ENCODE data around the gene CNTNAP2.

CNTNAP2 gene

DNA sequence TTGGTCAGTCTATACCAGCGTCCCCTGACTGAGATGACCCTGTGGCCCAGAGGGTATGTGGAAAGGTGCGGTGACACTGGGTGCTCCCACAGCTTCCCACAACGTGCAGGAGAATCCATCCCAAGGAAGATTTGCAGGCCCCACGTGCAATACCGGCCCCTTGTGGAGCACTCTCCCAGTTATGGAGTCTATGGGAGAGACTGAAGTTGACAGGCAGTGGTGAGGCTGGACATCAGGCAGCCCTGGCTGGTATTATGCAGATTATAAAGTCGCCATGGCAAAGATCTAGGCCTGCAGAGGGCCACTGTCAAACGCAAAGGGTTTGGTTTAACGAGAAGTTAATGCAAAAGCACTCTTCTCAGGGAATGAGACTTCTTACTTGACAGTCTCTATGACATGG is 2039.2 kb downstream of the CNTNAP2 start:
- no peak for TF ChIP-seq EZH2 (IDR thresholded peaks at IDR 0.05; ENCODE audit: borderline replicate concordance, low read depth, low read length, severe bottlenecking)

GRCh38 chr7:148156233-148156632 is 2039.6 kb downstream of the CNTNAP2 start:
- H3K4me2 ChIP-seq (ENCODE audit: insufficient read depth, low read length): no peak overlapping the region
- TF ChIP-seq CTCF (IDR thresholded peaks at IDR 0.05; ENCODE audit: borderline replicate concordance, extremely low read depth, low read length, poor library complexity, severe bottlenecking): no peak
- TF ChIP-seq EZH2 (IDR thresholded peaks at IDR 0.05; ENCODE audit: borderline replicate concordance, low read depth, low read length, severe bottlenecking): no peak
- no peak overlapping the region for H3K27ac ChIP-seq (ENCODE audit: low read length)
- H3K36me3 ChIP-seq (ENCODE audit: insufficient read depth, low read length): no peaks in the 10 kb centered on the region
- no peak overlapping the region for H3K9ac ChIP-seq (ENCODE audit: low read depth, low read length)
- no peak overlapping the region for H2AFZ ChIP-seq (ENCODE audit: low read depth, low read length)
- no peaks in the 10 kb centered on the region for H4K20me1 ChIP-seq (ENCODE audit: insufficient read depth, low read length)
- no peaks in the 10 kb centered on the region for H3K79me2 ChIP-seq (ENCODE audit: insufficient read depth, low read length)
- H3K4me1 ChIP-seq (ENCODE audit: insufficient read depth, low read length): no peaks in the 10 kb centered on the region
- no peaks in the 10 kb centered on the region for H3K27me3 ChIP-seq (ENCODE audit: insufficient read depth, low read length, poor library complexity)
- H3K4me3 ChIP-seq (ENCODE audit: low read depth in 1 of 2, low read length in 2 of 2): no peak overlapping the region
- ATAC-seq (ENCODE audit: insufficient read depth, low read depth) (no peak), DNase-seq (no peak)
- H3K9me3 ChIP-seq (ENCODE audit: insufficient read depth, low read length, severe bottlenecking): peaks cover 2% of the 10 kb centered on the region

More for the DNA sequence above, 2039.2 kb downstream of the CNTNAP2 start:
- Histone ChIP-seq H3K79me2 (ENCODE audit: insufficient read depth, low read length) (no peaks in the 10 kb centered on the region), H3K4me3 (ENCODE audit: low read depth in 1 of 2, low read length in 2 of 2) (no peak overlapping the region), H3K9ac (ENCODE audit: low read depth, low read length) (no peak overlapping the region), H4K20me1 (ENCODE audit: insufficient read depth, low read length) (no peaks in the 10 kb centered on the region), H2AFZ (ENCODE audit: low read depth, low read length) (no peak overlapping the region), H3K9me3 (ENCODE audit: insufficient read depth, low read length, severe bottlenecking) (peaks cover 2% of the 10 kb centered on the region), H3K4me1 (ENCODE audit: insufficient read depth, low read length) (no peaks in the 10 kb centered on the region), H3K27ac (ENCODE audit: low read length) (no peak overlapping the region), H3K36me3 (ENCODE audit: insufficient read depth, low read length) (no peaks in the 10 kb centered on the region), H3K27me3 (ENCODE audit: insufficient read depth, low read length, poor library complexity) (no peaks in the 10 kb centered on the region), H3K4me2 (ENCODE audit: insufficient read depth, low read length) (no peak overlapping the region)
- ATAC-seq (ENCODE audit: insufficient read depth, low read depth): no peak
- no peak for DNase-seq

DNA sequence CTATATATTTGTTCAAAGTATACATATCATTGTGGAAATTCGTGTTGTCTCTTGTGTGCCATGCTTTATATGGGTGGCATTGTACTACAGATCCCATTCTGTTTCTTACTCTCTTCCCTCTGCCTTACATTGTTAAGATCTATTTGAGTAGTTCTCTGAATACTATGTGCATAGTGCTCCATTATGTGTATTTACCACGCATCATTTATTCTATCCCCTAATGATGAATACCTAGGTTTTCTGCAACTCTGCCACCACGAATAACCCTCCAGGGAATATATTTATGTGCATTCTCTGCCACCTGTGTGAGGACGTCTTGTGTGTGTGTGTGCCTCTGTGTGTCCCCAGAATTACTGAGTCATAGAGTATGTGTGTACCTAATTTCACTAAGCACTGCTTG is 2042.7 kb downstream of the CNTNAP2 start:
- no peak overlapping the region for H3K4me2 ChIP-seq (ENCODE audit: insufficient read depth, low read length)
- H3K9me3 ChIP-seq (ENCODE audit: insufficient read depth, low read length, severe bottlenecking): no peaks in the 10 kb centered on the region
- no peak overlapping the region for H3K27ac ChIP-seq (ENCODE audit: low read length)
- no peak overlapping the region for H3K9ac ChIP-seq (ENCODE audit: low read depth, low read length)
- ATAC-seq (ENCODE audit: insufficient read depth, low read depth): no peak
- H2AFZ ChIP-seq (ENCODE audit: low read depth, low read length): no peak overlapping the region
- no peak overlapping the region for H3K4me3 ChIP-seq (ENCODE audit: low read depth in 1 of 2, low read length in 2 of 2)
- no peaks in the 10 kb centered on the region for H3K36me3 ChIP-seq (ENCODE audit: insufficient read depth, low read length)
- no peaks in the 10 kb centered on the region for H3K4me1 ChIP-seq (ENCODE audit: insufficient read depth, low read length)
- H3K79me2 ChIP-seq (ENCODE audit: insufficient read depth, low read length): no peaks in the 10 kb centered on the region
- H4K20me1 ChIP-seq (ENCODE audit: insufficient read depth, low read length): no peaks in the 10 kb centered on the region
- TF ChIP-seq EZH2 (IDR thresholded peaks at IDR 0.05; ENCODE audit: borderline replicate concordance, low read depth, low read length, severe bottlenecking): no peak
- TF ChIP-seq CTCF (IDR thresholded peaks at IDR 0.05; ENCODE audit: borderline replicate concordance, extremely low read depth, low read length, poor library complexity, severe bottlenecking): no peak
- no peaks in the 10 kb centered on the region for H3K27me3 ChIP-seq (ENCODE audit: insufficient read depth, low read length, poor library complexity)
- no peak for DNase-seq

GRCh38 chr7:148161776-148162175 is 2045.2 kb downstream of the CNTNAP2 start:
- Histone ChIP-seq H3K4me3 (ENCODE audit: low read depth in 1 of 2, low read length in 2 of 2) (no peak overlapping the region), H3K36me3 (ENCODE audit: insufficient read depth, low read length) (no peaks in the 10 kb centered on the region), H3K9ac (ENCODE audit: low read depth, low read length) (no peak overlapping the region), H3K4me1 (ENCODE audit: insufficient read depth, low read length) (no peaks in the 10 kb centered on the region), H3K27ac (ENCODE audit: low read length) (no peak overlapping the region), H4K20me1 (ENCODE audit: insufficient read depth, low read length) (no peaks in the 10 kb centered on the region), H2AFZ (ENCODE audit: low read depth, low read length) (no peak overlapping the region), H3K9me3 (ENCODE audit: insufficient read depth, low read length, severe bottlenecking) (no peaks in the 10 kb centered on the region), H3K79me2 (ENCODE audit: insufficient read depth, low read length) (no peaks in the 10 kb centered on the region), H3K4me2 (ENCODE audit: insufficient read depth, low read length) (no peak overlapping the region), H3K27me3 (ENCODE audit: insufficient read depth, low read length, poor library complexity) (no peaks in the 10 kb centered on the region)
- no peak for DNase-seq
- TF ChIP-seq CTCF (IDR thresholded peaks at IDR 0.05; ENCODE audit: borderline replicate concordance, extremely low read depth, low read length, poor library complexity, severe bottlenecking) (no peak), EZH2 (IDR thresholded peaks at IDR 0.05; ENCODE audit: borderline replicate concordance, low read depth, low read length, severe bottlenecking) (no peak)
- no peak for ATAC-seq (ENCODE audit: insufficient read depth, low read depth)
